Frontal cortex (tissue), 4 donors: ENCODE data around the gene TINCR. TPM values are rescaled to one million over a fixed set of nuclear protein-coding genes. Genes with fewer than 3 reads are reported as not detected.
A peak's percentile ranks its signal among the peaks of the same experiment; 100 is the strongest.

Experiments
- DNase-seq, 2 donors: peaks; one replicate each; pipeline ENCODE4 v3.0.0; 2012; ENCODE audit warnings: low spot score in 2 of 2
- FAIRE-seq: peaks from 2 replicates; lab custom pipeline; 2012; peaks lifted over from hg19 to GRCh38; lab: Jason Lieb, UNC
- total RNA-seq: library from RNA; depleted of rRNA; stranded (reverse); fragments of >200 nt; gene quantifications from one replicate; pipeline ENCODE4 v1.2.3, GENCODE V29; 2014
- donor health status: control.
- donor health status: control.
- donor health status: control.

Gene TINCR
- total RNA-seq, 1 donor from 2014 or later, result 0.41 TPM

DNA sequence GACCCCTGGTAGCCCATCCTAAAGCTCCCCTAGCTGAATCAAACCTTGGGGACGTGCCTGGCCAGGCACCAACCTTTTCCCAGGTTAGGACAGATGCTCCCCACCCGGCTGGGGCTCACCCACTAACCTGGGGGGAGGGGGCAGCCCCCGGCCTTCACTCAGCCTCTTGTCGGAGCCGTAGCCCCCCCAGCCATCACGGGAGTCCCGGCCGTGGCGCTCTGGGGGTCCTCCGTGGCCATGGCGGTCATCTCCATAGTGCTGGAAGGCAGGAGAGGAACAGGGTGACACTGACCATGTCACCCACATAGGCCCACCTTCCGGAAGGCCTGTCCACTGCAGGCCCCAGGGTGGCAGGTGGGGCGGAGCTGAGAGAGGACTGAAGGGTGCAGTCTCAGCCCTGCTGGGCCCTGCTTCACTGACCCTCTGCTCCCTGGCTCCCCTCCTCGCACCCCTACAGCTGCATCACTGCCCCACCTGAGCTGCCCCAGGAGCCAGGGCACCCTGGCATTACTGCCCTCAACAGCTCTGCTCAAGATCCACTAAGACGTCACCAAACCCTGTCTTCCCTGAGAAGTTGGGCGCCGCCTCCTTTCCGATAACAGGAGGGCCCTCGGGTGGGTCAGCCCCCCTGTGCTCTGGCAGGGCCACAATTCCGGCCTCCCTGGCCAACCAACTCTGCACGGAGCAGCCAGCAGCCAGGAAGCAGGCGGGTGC is 22.6 kb upstream of the TINCR start:
- peak in 1 of 2 donors; percentile 19 for DNase-seq
- no peak for FAIRE-seq

DNA sequence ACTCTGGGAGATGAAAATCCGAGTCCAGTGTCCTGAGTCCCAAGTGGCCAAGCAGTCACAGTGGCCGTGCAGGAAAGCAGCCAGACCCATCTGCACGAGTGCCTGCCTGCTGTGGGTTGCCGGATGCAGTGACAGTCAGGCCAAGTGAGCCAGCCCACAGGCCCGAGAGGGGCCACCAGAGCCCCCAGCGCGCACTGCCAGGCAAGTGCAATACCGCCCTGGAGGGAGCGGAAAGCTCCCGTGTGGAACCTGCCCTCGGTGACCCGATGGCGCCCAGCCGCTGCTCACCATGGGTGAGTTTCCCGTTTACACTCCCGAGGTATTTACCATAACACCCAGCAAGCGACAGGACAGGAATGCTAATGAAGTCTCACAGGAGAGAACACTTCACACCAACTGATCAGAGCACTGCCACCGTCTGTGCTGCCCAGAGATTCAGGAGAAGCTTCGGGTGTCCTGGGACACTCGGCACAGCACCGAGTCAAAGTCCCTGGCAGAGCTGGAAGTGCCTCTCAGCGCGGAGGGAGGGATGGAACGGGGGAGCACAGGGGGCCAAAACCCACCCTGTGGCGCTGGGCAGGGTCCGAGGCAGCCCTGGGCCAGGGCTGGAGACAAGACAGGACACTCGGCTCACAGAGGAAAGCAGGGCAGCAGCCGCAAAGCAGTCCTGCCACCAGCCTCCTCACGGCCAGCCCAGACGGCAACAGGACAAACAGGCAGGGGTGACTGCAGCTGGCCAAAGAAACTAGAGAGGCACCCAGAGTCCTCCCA is 21.3 kb upstream of the TINCR start:
- FAIRE-seq (no peak), DNase-seq (peak in 1 of 2 donors; percentile 36)

DNA sequence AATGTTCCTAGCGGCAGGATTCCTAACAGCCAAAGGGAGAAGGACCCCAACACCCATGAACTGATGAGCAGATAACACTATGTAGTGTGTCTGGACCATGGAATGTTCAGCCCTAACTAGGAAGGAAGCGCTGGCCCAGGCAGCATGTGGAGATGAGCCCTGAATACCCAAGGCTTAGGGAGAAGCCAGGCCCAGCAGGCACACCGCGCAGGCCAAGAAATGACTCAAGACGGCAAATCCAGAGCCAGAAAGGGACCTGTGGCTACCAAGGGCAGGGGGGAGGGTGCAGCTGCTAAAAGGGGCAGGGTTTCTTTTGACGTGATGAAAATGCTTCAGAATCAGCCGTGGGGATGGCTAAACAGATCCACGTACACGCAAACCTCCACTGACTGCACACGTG is 20.7 kb upstream of the TINCR start:
- FAIRE-seq (no peak), DNase-seq (peak in 1 of 2 donors; percentile 45)

DNA sequence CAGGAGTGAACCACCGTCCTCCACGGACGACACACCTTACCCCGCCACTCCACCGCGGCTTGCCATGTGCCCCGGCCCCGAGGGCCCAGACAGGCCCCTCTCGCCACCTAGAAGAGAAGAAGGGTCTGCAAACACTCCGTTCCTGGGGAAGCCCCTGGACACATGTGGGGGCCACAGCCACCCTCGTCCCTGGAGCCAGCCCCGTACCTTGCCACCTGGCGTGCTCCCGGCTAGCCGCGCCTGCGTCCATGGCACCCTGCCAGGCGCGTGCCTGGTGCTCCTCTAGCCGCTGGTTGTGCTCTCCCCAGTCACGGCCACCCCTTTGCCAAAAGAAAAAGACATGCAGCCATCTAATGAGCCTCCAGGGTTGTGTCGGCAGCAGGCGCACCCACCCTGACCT is 19.9 kb upstream of the TINCR start:
- no peak for FAIRE-seq
- no peak for DNase-seq

DNA sequence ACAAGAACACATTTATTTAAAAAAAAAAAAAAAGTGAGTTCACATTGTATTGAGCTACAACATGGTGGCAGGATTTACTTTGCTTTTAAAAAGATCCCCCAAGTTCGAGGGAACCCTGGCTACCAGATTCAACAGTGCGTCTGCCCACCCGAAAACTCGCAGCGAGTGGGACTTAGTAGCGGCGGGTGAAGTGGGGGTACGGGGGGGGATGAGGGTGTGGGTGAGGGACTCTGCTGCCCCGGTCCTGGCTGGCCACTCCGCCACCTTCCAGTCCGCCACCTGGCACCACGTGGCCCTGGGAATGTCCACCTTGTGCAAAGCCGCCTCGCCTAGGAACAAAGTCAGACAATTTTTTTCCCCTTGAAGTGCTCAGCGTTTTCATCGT is 19.3 kb upstream of the TINCR start:
- no peak for FAIRE-seq
- DNase-seq, result peak in 1 of 2 donors; percentile 21

DNA sequence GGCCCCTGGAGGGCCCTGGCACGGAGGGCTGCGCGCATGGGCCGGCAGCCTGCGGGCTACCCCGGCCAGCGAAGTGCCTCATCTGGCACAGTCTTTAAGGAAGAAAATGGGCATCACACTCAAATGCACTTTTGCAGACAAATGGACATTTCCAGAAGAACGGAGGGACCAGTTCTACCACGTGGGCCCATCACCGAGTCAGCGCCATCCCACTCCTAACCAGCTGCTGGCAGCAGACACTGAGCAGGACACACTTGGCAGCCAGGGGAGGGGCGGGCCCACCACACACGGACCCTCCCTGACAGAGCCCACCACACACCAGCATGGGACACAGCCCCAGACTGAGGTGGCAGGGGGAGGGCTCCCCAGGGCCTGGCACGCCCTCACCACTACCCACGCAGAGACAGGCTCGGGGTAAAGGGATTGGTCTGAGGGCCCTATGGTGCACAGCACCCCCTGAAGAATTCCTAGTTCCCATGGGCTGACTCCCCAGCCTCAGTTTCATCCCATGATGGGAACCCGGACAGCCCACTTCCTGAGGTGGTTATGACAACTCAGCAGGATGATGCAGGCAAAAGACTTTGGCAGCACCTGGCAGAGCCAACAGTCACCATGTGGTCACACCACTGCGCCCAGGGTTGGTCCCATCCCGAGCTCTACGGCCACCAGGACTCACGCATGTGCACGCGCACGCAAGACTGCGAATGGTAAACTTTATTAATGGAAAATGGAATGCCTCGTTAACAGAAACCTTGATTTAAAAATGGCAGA is 18.7 kb upstream of the TINCR start:
- DNase-seq (peak; percentile 64 to 65), FAIRE-seq (no peak)

DNA sequence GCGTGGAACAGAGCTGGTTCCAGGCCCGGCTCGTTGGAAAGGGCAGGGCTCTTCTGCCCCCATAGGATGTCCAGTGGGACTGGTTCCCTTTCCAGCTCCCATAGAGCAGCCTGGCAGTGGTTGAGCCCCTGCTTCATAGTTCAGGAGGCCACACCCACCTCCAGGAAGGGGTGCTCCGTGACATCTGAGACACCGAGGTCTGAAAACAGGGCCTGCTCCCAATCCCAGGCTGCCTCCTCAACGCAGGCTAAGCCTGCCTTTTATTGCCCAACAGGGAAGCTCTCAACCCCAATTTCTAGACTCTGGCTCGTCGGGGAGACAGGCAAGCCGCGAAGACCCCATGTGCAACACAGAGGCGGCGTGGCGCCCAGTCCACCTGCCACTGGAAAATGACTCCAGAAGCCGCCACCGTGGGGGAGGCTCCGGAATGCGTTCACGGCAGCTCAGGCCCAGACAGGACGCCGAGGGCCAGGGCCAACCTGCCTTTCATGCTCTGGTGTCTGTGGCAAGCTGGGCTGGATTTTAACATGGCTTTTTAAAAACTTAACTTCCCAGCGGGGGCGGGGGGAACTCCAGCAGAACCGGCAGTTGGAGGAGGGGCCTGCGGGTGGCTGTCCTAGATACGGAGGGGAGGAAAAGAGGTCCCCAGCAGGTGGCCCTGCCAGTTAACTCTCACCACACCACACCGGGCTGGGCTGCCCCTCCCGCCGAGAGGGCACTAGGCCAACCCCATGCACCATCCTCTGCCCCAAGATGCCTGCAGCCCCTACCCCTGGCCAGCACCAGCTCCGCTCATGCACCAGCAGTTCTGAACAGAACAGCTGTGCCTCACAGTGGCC is 17.9 kb upstream of the TINCR start:
- no peak for FAIRE-seq
- DNase-seq, result peak; percentile 59 to 78

DNA sequence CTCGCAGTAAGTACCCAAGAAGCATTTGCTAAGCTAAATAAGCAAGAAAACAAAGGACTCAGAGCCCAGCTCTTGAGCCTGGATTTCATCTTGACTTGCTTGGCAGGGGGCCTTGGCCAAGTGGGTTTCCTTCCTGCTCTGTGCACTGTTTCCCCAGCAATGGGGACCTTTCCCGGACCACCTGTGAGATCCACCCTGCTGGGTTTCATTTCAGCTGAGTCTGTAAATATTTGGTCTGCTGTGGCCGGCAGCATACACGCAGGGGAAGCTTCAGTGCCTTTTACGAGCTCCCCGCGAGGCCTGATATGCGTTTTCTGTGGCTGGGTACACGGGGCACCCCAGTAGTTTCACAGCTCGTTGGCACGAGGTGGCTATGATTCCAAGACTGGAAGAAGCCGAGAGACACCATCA is 12.4 kb upstream of the TINCR start:
- FAIRE-seq (no peak), DNase-seq (no peak)

DNA sequence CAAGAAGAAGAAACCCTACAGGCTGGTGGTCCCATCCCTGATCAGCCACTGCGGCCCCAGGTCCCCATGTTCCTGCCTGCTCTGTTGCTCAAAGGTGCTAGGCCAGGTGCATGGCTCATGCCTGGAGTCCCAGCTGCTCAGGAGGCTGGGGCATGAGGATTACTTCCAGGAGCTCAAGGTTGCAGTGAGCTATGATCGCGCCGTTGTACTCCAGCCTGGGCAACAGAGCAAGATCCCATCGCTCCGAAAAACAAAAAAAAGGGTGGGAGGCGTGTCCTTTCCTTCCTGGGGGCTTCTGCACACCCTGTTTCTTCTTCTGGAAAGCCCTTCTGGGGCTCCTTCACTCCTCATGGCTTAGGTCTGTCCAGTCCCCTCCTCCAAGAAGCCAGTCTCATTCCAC is 11.9 kb upstream of the TINCR start:
- FAIRE-seq (no peak), DNase-seq (no peak)

DNA sequence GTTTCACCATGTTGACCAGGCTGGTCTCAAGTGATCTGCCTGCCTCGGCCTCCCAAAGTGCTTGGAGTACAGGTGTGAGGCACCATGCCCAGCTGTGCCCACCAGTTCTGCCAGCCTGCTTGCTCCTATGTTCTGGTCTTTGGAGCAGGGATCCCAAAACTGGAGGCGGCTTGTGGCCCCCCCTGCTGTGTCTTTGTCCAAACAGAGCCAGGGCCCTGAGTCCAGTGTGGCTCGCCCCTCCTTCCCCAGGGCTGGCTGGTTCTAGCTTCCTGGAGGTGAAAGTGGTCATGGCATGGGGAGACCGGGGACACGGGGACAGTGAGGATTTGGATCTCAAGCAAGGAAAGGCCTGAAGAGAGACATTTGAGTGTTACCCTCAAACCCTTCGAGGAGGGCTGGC is 11.5 kb upstream of the TINCR start:
- DNase-seq (no peak), FAIRE-seq (no peak)

DNA sequence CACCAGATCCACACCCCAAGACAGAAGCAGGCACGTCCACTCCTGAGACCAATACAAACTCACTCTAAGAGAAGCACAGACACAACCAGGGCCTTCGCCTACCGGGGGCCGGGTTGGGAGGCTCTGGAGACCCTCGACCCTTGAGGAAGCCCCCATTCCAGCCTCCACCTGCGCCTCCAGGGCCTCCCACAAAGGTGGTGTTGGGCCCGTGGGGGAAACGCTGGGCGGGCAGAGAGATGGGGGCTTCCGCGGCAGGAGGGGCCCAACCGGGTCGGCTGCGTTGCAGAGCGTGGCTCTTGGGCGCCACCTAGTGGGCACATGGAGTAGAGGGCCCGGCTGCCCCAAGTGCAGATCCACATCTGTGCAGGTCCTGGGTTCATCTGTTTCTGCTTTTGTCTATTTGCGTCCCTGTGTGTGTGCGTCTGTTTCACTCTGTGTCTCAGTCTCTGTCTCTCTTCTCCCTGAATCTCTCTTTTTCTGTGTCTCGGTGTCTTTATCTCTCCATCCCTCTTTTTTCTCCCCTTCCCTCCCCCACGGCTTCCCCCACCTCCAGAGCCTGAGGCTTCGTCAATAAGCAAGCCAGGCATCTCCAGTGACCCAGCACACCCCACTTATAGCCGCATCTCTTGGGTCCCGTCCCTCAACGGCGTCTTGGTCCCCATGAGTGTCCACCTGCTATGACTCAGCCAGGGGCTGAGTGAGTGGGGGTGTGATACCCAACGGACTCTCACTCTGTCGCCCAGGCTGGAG is 10.5 kb upstream of the TINCR start:
- no peak for FAIRE-seq
- peak; percentile 61 to 81 for DNase-seq

DNA sequence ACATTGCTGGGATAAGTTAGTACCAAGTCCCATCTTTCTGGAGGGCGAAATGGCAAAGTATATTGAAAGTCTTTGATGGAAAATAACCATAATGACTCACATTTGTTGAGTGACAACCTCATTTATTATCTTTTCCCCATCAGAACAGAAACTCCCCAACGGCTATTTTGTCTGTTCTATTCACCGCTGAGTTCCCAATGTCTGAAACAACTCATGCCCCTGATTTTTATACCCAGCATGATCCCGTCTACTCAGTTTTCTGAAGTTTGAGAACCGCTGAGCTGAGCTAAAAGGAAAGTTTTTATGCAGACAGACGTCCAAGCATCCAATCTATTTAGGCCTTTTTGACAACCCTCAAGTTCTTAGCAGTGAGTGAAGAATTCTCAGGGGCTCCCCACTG is 7.8 kb upstream of the TINCR start:
- FAIRE-seq (no peak), DNase-seq (no peak)

DNA sequence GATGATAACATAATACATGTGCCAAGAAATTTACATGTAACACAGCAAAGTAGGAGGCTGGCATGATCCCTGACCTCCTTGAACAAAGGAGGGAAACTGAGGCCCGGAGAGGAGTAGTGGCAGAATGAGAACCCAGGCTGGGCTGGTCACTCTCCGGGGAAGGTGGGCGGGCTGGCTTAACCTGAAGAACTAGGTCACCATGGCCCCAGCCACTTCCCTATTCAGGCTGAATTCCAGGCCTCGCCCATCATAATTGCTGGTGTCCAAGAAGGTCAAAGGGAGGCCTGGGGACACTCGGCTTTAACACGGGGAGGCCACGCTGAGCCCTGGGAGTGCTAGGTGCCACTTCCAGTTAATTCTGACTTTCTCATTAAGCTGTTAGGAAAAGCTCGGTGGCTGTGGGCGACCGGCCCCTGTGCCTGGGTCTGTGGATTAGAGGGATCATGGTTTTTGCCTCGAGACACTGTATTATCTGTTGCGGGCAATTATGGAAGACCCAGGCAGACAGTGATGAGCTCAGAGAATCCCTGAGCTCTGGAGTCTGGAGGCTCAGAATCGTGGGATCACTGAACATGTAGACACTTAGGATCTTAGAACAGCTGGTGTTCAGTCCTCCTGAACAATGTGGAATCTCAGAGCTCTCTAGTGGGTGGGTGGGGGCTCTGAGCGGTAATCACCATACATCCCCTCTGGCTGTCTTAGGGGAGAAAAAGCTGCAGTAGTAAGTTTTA is 5.0 kb upstream of the TINCR start:
- FAIRE-seq, result no peak

DNA sequence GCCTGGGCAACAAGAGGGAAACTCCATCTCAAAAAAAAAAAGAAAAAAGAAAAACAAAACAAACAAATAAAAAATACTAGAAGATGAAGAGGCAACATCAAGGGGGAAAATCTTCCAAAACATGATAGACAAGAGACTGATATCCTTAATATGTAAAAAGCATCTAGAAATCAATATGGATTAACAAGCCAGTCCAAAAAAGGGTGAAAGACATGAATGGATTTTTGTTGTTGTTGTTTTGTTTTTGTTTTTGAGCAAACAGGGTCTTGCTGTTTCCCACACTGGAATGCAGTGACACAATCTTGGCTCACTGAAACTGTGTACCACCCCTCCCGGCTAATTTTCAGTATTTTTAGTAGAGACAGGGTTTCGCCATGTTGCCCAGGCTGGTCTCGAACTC is 4.0 kb upstream of the TINCR start:
- no peak for DNase-seq
- FAIRE-seq, result no peak

More for the DNA sequence above, 5.0 kb upstream of the TINCR start:
- DNase-seq, result no peak

DNA sequence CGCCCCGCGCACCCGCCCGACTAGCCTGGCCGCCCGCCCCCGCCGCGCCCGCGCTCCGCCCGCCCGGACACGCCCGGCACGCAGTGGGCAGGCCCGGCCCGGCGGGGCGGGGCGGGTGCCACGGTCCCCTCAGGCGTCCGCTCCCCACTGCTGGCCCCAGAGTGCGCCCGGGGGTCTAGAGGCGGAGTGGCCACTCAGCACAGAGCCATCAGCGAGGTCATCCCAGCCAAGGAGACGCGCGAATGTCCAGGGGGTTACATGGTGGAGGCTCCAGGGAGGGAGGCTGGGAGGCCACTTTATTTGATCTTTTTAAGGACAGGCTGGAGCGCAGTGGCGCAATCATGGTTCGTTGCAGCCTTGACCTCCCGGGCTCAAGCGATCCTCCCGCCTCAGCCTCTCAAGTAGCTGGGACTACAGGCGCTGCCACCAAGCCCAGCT is 236 bp upstream of the TINCR start:
- DNase-seq, result peak in 1 of 2 donors; percentile 21
- no peak for FAIRE-seq

DNA sequence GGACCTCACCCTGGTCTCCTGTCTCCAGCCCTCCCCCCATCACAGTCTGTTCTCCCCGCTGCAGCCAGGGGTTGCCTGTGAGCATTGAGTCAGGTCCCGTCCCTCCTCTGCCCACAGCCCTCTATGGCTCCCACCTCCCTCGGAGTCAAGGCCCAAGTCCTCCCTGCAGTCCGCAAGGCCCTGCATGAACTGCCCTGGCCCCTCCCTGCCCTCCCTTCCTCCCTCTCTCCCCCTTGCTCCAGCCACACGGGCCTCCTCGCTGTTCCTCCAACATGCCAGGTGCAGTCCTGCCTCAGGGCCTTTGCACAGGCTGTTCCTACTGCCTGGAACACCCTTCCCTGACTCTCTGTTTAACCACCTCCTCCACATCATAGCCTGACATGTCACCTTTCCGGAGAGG is 2.8 kb downstream of the TINCR start:
- no peak for FAIRE-seq
- DNase-seq, result no peak

DNA sequence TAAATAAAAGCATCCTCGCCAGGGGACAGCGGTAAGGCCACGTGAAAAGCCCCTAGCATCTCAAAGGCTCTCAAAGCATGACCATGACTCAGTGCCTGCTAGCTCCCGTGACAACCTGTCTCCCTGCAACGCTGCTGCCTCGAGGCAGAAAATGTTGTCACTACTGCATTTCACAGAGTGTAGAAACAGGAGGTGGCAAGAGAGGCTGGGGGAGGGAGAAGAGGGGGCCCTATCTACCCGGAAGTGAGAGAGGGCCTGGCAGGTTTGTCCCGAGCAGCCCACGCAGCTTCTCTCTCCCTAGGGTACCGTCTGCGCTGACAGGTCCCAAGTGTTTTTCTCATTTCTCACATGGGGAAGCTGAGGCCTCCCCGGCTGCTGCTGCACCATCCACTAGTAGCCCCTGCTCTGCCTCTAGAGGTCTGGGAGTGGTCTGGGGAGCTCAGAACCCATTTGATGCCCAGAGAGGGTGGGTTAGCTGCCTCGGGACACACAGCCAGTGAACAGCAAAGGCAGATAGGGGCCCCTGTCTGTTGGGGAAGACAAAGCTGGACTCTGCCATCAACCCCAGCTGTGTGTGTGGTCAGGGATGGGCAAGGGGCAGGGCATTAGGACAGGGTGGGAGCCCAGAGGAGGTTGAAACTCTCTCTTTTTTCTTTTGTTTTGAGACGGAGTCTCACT is 3.7 kb downstream of the TINCR start:
- FAIRE-seq (no peak), DNase-seq (no peak)

DNA sequence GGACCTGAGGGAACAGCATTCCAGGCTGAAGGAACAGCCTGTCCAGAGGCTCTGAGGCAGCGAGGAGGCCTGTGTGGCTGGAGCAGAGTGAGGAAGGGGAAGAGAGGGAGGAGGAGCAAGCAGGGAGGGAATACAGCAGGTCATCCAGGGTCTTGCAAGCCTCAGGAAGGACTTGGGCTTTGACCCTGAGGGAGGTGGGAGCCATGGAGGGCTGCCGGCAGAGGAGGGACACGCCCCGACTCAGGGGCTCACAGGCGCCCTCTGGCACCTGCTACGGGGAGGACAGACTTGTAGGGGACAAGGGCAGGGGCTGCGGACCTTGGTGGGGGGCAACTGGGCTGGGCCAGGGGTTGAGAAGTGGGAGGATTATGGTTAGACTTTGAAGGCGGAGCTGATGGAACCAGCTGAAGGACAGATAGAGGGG is 4.7 kb downstream of the TINCR start:
- FAIRE-seq (no peak), DNase-seq (no peak)
